Midbrain (tissue), 1 donor: ENCODE results near the gene ADCK2.
A peak's percentile ranks its signal among the peaks of the same experiment; 100 is the strongest.
"Not testable (repeated sequence)": the region's sequence is repeated elsewhere in the genome, so short reads cannot be mapped to it uniquely, and the experiment has no call there.

Experiments
- DNase-seq: peaks from one replicate; lab custom pipeline; 2025; lab: John Stamatoyannopoulos, UW

ADCK2 gene

DNA sequence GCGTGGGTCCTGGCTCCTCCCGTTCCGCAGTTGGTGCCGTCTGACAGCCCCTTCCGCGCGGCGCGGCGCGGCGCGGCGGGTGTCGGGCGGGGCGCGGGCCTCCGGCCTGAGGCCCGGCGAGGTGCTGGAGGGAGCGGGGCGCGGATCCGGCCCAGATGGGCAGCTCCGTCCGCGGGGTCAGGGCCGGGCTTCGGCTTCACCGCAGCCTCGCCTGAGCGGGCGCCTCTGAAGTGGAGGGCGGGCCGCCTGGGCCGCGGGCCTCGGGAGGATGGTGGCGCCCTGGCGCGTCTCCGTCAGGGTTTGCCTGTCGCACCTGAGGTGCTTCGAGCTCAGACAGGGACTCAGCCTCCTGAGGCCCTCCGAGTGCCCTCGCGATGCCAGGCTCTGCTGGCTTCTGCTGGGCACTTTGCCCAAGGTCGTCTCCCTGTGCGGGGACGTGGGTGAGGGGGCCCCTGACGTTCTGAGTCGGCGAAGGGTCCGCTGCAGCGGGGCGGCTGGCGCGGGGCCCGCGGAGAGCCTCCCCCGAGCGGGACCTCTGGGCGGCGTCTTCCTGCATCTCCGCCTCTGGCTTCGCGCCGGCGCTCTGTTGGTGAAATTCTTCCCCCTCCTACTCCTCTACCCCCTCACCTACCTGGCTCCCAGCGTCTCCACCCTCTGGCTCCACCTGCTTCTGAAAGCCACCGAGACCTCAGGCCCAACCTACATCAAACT is 473 bp downstream of the ADCK2 start:
- peak; percentile 42 for DNase-seq

DNA sequence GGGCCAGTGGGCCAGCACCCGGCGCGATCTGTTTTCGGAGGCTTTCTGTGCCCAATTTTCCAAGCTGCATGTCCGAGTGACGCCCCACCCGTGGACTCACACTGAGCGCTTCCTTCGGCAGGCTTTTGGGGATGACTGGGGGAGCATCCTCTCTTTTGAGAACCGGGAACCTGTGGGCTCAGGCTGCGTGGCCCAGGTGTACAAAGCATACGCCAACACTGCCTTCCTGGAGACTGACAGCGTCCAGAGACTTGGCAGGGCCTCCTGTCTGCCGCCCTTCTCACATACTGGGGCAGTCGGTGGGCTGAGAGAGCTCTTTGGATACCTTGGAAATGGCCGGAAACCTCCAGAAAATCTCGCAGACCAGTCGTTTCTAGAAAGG is 1.0 kb downstream of the ADCK2 start:
- DNase-seq, result no peak

DNA sequence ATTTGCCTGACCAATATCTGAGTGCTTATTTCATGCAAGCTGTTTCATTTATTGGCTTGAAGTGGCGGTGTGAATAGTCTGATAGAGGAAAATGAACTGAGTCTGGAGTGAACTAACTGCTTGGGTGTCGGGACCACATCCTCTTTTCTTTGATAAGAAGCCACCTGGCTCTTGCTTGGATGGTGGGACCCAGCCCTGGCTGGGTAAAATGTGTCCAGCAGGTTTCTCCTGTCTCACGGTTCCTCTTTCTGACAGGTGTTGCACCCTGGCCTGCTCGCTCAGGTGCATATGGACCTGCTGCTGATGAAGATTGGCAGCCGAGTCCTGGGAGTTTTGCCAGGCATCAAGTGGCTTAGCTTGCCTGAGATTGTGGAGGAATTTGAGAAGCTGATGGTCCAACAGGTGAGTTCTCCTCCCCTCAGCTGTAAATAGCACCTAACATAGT is 1.6 kb downstream of the ADCK2 start:
- no peak for DNase-seq

DNA sequence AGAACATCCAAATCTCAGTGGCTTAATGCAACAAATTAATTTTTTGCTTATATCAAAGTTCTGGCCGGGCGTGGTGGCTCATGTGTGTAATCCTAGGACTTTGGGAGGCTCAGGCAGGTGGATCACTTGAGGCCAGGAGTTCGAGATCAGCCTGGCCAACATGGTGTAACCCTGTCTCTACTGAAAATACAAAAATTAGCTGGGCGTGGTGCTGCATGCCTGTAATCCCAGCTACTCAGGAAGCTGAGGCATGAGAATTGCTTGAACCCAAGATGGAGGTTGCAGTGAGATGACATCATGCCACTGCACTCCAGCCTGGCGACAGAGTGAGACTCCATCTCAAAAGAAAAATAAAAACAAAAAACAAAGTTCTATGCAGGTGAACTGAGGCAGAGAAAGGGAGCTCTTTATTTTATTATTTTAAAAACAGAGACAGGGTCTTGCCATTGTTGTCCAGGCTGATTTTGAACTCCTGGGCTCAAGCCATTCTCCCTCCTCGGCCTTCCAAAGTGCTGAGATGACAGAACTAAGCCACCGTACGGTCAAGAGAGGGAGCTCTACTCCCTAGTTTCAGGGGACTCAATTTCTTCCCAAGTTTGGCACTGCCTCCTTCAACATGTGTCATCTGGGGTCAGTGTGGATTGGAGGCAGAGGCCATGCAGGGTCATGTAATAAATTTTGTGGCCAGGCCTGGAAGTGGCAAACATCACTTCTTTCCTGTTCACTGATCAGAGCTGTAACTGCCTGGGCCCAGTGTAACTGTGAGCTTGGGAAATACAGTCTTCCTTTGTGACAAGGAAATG is 2.4 kb downstream of the ADCK2 start:
- peak; percentile 71 for DNase-seq

DNA sequence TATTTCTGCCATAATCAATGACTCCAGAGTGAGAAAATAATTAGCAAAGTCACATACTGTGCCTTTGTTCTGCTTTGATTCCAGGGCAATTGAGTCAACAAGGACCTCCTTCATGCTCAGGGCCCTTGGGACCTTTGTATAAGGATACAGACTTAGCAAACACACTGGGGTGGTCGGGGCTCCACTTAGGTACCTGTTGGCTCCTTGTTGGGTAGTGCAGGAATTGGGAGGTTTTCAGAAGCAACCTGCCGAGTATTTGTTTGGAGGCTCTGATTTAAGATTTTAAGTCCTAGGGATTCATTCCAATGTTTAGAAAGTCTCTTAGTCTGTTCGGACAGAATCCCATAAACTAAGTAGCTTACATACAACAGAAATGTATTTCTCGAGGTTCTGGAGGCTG is 3.0 kb downstream of the ADCK2 start:
- DNase-seq, result no peak

DNA sequence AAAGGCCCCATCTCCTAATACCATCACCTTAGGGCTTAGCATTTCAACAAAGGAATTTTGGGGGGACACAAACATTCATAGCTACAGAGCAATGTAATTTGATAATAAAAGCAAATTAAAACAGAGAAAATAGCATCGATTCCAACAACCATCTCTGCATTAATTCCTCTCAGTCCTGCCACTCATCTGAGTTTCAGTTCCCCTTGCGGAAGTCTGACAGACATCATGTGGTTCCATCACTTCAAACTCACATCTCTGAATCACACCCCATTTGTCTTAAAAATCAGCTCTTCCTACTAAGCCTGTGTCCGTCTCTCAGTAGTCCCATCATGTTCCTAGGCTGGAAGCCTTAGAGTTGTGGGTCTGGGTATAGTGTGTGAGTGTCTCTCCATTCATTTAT is 3.6 kb downstream of the ADCK2 start:
- DNase-seq, result no peak

DNA sequence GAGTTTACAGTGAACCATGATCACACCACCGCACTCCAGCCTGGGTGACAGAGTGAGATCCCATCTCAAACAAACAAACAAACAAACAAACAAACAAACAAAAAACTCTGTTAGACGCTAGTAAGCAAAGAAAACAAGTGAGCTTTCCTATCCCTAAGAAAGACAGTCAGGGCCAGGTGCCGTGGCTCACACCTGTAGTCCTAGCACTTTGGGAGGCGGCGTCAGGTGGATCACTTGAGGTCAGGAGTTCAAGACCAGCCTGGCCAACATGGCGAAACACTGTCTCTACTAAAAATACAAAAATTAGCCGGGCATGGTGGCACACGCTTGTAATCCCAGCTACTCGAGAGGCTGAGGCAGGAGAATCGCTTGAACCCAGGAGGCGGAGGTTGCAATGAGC is 4.2 kb downstream of the ADCK2 start:
- DNase-seq, result not testable (repeated sequence)

DNA sequence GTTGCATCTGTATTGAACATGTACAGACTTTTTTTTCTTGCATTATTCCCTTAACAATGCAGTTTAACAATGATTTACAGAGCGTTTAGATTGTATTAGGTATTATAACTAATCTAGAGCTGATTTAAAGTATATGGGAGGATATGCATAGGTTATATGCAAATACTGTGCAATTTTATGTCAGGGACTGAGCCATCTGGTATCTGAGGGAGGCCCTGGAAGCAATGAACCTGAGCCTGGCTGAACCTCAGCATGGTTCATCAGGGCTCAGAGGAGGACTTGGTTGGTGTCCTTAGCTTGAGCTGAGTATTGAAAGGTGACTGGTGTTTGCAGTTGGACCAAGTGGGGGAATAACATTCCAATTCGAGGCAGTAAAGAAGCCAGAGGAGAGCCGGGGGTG is 4.8 kb downstream of the ADCK2 start:
- no peak for DNase-seq

DNA sequence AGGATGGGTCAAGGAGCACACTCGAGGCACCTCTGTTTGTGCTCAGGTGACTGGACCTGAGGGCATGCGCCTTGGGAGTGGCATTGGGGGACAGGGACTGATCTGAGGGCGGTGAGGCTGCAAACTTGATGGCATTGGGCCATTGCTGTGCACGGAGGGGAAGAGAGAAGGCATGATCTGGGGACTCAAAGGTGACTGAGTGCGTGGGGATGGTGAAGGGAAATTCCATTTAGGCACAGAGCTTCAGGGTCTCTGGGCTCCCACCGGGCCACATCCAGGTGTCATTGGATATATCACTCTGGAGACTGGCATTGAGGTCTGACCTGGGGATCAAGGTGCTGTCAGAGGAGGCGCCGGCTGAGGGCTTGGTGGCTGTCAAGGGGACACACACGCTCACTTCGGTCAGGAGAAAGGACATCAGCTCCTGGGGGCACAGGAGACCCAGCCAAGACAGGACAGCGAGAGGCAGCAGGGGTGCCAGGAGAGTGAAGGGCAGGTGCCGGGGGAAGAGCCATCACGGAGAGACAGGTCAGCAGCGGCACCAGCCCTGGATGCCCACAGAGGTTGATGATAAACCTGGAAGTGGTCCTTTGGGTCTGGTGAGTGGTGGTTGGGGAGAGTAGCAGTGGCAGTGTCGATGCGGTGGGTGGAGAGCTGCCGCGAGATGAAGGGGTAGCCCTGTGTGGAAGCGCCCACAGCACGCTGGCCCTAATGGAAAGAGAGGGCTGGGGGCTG is 5.5 kb downstream of the ADCK2 start:
- no peak for DNase-seq

DNA sequence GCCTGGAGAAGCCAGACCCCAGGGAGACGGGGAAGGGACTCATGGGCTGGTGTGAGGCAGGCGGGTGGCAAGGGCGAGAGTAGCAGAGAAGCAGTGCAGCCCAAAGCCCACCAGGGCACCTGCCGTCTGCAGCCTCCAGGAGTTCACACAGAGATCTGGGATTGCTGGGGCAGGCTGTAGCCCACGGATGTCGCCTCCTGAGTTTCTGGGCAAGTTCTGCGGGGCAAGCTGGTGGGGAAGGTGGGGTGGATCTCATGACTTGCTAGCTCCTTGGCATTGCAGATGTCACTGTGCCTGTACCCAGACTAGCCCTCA is 6.0 kb downstream of the ADCK2 start:
- no peak for DNase-seq

DNA sequence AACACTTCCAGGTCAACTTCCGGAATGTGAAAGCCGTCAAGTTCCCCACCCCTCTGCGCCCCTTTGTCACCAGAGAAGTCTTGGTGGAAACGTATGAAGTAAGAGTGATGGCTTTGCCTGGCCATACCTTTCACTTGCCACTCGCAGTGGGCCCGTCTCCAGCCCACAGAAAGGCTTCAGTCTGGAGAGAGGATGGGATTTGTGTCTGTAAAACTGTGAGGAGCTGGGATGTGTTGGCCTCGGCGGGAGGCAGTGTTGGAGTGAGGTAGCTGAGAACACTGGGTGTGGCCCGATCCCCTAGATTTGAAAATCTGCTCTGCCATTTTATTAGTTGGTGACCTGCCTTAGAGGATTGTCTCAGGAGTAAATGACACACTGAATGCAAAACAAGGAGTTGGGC is 6.4 kb downstream of the ADCK2 start:
- no peak for DNase-seq

DNA sequence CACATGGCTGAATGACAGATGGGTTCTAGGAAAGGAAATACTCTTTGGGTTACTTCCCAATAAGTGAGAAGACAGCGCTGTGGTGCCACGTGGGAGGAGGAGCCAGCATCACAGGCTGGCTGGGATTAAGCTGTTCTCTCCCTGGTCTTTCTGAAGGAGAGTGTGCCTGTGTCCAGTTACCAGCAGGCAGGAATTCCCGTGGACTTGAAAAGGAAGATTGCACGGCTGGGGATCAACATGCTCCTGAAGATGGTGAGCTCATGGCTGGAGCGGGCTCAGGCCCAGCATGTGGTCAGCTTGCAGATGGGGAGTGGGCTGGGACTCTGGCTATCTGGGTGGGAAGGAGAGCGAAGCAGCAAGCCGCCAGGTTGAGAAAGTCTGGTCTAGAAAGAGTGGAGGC is 8.1 kb downstream of the ADCK2 start:
- DNase-seq, result no peak

DNA sequence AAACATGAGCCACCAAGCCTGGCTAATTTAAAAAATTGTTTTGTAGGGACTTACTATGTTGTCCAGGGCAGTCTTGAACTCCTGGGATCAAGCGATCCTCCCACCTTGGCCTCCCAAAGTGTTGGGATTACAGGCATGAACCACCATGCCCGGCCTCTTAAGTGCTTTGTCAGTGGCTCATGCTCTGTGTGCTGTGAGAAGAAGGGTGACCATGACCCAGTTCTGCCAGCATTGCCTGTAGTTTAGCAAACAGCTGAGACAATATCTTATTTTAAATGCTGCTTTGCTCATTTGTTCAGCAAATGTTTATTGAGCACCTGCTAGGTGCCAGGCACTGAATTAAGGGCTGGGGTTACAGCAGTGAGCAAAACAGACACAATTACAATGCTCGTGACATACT is 9.0 kb downstream of the ADCK2 start:
- DNase-seq, result no peak

DNA sequence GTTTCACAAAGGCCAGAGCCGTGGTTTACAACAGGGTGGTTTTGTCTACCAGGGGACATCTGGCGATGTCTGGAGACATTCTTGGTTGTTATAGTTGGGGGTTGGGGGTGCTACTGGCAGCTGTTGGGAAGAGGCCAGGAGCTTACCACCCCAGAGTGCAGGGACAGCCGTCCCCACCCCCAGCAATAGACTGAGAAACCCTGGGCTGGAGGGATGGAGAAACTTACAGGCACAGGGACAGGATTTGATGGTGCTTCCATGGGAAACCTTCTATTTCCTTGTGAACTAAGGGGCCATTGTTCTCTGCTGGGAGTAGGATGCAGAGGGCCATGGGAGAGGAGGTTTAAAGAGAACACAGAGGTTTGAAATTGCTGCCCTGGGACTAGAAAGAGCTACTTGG is 10.9 kb downstream of the ADCK2 start:
- DNase-seq, result peak; percentile 58

DNA sequence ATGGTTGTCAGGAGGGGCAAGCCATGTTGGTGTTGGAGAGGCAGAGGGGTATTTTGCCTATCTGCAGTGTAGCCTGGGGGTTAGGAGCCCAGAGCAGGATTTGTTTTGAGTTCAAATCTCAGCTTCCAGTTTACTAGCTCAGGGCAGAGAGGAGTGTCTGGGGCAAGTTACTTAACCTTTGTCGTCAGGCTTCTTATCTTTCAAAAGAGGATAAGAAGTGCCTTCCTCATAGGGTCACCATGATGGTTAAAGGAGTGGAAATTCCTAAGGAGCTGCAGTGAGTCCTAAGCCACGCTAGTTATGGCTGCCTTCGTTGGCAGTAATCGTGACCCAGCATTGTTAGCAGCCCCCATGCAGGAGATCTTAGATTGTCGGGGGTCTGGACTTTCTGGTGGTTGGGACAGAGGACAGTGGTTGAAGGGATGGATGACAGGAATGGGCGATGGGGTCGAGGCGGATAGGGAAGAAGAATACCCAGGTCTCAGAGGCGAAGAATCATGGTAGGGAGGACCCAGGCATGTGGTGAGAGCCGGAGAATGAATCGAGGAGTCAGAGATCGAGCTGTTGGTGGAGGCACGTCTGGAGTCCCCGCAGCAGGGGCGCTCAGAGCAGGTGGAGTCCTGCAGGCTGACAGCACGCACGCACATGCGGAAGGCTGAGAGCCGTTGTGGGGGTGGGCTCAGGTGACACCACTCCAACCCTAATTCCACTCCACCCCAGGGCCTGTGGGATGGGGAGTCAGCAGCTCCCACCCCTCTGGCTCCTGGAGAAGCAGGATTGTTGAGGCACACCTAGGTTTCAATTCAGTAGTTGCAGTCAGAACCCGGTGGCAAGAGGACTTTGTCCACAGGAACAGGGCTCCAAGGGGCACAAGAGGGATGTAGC is 11.6 kb downstream of the ADCK2 start:
- no peak for DNase-seq

DNA sequence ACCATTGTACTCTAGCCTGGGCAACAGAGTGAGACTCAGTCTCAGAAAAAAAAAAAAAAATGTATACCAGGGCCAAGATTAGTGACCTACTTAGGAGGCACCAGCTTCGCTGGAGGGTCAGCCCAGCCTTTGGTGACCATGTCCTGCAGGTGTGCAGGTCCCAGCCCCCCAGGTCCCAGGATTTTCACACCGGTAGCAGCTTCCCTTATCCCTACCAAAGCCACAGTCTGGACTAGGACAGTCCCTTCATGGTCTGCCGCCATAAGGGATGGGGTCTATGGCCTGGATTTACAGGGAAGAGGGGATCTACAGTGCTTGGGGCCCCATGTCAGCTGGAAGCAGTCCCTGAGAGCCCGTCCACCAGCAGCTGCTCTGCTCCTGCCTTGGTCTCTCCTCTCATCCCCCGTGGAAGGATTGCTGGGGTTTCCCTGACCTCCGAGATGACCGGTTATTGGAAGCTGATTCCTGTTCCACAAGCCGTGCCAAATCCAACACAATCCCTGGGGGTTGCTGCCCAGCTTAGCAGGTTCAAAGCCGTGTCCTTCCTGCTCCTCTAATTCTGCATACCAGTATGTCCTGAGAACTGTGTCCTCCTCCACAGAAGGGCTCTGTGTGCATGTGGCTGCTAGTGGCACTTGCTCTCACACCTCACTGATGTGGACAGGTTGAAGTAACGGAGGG is 12.8 kb downstream of the ADCK2 start:
- no peak for DNase-seq

DNA sequence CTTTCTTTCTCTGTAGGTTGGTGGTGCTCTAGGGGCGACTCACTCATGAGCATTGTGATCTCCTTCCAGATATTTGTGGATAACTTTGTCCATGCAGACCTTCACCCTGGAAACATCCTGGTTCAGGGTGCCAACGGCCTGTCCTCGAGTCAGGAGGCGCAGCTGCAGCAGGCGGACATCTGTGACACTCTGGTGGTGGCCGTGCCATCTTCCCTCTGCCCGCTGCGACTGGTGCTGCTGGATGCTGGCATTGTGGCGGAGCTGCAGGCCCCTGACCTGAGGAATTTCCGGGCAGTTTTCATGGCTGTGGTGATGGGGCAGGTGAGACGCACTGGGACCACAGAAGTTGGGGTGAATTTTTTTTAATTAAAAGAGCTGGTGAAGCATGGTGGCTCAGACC is 14.2 kb downstream of the ADCK2 start:
- no peak for DNase-seq

DNA sequence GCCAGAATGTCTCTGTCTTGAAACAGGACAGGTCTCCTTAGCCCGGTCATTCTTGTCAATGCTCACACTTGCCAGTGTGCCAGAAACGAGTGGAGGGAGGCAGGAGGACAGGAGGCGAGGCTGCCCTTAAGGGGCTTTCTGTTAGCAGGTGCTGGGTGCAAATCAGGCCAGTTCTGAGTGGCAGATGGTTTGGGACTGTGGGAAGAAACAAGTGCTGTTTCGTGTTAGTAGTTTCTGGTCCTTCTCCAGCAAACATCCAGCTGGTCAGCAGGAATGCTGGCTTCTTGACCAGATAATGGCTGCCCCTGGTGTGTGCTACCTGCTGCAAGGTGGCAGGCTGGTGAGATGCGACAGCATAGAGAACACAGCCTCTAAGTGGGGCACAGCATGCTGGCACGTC is 15.6 kb downstream of the ADCK2 start:
- DNase-seq, result no peak

DNA sequence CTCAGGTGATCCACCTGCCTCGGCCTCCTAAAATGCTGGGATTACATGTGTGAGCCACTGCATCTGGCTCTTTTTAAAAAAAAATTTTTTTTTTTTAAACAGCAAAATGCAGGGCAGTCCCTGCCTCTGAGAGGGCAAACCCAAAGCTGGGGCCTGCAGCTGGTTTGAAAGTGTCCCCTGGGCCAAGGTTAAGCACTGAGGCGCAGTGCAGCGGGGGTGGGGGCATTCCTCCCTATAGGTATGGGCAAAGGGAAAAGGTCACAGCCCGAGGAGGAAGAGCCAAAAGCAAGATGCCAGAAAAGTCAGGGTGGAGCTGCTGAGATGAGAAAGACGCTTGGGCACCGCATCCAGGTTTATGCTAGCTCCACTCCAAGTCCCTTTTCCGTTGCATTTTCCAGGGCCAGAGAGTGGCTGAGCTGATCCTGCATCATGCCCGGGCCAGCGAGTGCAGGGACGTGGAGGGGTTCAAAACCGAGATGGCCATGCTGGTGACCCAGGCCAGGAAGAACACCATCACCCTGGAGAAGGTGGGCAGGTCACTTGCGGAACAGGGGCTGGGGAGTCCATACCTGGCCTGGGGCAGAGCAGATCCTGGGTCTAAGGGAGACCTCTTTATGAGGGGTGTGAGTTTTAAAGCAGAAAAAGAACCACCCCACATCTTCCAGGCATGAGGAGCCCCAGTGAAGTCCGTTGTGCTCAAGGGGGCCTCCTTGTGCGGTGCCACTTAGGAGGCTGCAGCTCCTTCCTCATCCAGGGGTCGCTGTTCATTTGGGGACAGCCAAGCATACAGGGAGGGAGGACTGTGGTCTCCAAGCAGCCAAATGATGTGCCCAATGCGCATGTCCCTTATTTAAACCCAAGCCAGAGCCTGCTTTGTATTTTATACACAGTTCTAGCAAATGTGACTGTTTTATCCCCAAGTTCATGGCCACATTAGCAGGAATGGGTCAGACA is 16.7 kb downstream of the ADCK2 start:
- no peak for DNase-seq

DNA sequence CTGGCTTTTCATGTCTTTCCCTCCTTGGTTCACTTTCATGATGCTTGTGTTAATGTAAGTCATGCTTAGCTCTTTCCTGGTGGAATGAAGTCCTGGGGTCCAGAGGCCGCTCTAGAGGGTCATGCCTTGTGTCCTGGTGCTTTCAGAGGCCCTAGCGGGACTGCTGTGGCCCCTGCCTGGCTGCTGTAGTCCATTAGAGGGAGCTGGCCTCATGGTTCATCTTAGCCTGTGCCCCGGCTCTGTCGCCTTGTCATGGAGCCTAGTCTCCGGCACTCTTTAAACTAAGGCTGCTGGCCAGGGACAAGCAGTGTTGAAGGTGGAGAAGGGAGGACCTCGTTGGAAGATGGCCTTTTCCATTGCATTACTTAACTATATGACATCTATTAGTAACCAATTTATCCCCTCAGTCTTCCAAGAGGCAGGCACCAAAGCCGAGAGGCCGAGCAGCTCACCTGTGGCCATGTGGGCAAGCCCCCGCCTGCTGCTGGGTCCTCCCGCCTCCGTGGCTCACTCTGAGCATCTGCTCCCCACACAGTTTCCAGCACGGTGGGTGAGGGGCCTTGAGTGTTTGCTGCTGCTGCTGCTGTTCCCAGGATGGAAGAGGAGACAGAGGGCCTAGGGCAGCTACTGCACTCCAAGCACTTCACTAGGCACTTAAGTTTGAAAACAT is 18.8 kb downstream of the ADCK2 start:
- DNase-seq, result no peak
